Measurements from ENCODE around the gene ARID5B.

The ARID5B gene

DNA sequence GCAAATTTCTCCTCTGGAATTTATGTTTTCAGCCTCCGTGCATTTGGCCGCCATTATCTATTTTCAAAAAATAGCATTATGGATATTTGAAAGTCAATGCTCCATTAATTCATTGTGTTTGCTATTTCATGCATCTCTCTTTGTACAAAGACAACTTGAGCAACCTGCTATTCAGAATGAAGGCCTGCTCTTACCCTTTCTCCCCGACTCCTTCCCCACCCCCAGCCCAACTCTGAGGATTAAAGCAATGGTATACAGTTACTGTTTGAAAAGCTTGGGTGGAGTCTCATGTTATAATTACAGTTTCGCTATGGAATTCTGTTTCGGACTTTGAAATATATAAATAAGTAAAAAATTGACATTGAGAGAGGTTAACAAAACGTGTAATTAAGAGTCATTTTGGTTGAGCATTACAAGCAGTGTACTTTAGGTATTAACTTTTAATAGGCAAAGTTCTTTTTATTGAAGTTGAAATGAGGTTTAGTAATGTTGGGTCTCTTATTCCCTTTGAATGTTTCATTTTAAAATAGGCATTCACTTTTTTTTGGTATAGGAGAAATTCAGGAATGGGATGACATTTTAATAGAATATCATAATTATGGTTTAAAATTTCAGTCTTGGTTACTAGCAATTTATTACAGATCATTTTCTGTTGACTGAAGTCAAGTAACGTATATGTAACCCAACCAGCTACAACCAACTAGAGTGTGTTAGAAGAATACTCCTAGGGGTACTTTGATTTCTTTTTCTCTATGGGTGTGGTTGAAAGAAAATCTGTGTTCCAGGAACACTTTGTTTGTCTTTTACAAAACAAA is 93.1 kb downstream of the ARID5B start:
- no peaks in the 10 kb centered on the region for H3K27me3 ChIP-seq
- no peaks in the 10 kb centered on the region for H3K36me3 ChIP-seq
- intact Hi-C loops (cut with DNase I; ENCODE audit: low total_unique reads), result loop anchor here (10.0 kb wide), 1 partner anchor 90 kb away; the partner anchor contains the start of gene ARID5B
- peak overlapping the region in 1 of 2 donors; percentile 36 for H3K4me3 ChIP-seq
- peaks cover 0 to 63% (median 30%) of the 10 kb centered on the region in 4 donors for H3K4me1 ChIP-seq
- peak overlapping the region; percentile 66 to 69 for H3K27ac ChIP-seq
- TF ChIP-seq CTCF (IDR thresholded peaks at IDR 0.05), result no peak
- DNase-seq, result no peak
- no peaks in the 10 kb centered on the region for H3K9me3 ChIP-seq

DNA sequence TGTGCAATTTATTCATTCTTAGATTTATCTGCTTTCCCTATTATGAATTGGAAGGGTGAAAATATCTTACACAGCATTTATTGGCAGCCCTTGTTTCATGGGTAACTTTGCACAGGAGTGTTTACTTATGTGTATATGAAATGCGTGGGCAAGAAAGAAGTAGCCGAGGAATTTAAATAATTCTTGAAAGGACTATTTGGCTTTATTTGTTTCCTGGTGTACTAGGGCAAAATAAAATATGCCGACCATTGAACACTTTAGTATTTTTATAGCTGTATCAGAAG is 93.7 kb downstream of the ARID5B start:
- no peak for DNase-seq
- Histone ChIP-seq H3K9me3 (no peaks in the 10 kb centered on the region), H3K36me3 (no peaks in the 10 kb centered on the region), H3K4me1 (peaks cover 0 to 63% (median 30%) of the 10 kb centered on the region in 4 donors), H3K27ac (peak overlapping the region; percentile 66 to 69), H3K27me3 (no peaks in the 10 kb centered on the region), H3K4me3 (no peak overlapping the region)
- no peak for TF ChIP-seq CTCF (IDR thresholded peaks at IDR 0.05)
- intact Hi-C loops (cut with DNase I; ENCODE audit: low total_unique reads), result loop anchor here (10.0 kb wide), 1 partner anchor 90 kb away; the partner anchor contains the start of gene ARID5B

GRCh38 chr10:61998937-61999336 is 97.4 kb downstream of the ARID5B start:
- intact Hi-C loops (cut with DNase I; ENCODE audit: low total_unique reads), result loop anchor here (10.0 kb wide), 1 partner anchor 94 kb away; the partner anchor contains the start of gene ARID5B
- H3K27ac ChIP-seq, result no peak overlapping the region
- H3K36me3 ChIP-seq, result peaks cover 0 to 7% (median 0%) of the 10 kb centered on the region in 3 donors

DNA sequence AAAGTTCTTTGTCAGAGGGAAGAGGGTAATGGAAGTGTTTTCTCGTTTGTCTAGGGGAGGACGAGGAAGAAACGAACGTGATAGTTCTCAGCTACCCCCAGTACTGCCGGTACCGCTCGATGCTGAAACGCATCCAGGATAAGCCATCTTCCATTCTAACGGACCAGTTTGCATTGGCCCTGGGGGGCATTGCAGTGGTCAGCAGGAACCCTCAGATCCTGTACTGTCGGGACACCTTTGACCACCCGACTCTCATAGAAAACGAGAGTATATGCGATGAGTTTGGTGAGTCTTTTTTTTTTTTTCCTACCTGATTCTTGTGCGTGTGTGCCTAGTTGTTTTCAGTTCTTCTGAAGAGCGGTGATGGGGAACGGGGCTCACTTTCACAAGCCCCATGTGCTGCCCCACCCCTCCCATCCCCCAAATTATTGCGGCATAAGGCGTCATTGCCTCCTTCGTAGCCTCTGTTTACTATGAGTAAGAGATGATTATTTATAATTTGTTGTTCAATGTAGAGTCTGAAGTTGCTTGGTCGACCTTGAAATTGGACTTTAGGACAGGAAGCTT is 98.6 kb downstream of the ARID5B start:
- Histone ChIP-seq H3K9me3 (no peaks in the 10 kb centered on the region), H3K4me3 (no peak overlapping the region)

More at GRCh38 chr10:61998937-61999336, 97.4 kb downstream of the ARID5B start:
- no peak for TF ChIP-seq CTCF (IDR thresholded peaks at IDR 0.05)
- Histone ChIP-seq H3K4me3 (no peak overlapping the region), H3K9me3 (no peaks in the 10 kb centered on the region), H3K27me3 (no peaks in the 10 kb centered on the region), H3K4me1 (peaks cover 0 to 63% (median 22%) of the 10 kb centered on the region in 4 donors)
- DNase-seq, result no peak

DNA sequence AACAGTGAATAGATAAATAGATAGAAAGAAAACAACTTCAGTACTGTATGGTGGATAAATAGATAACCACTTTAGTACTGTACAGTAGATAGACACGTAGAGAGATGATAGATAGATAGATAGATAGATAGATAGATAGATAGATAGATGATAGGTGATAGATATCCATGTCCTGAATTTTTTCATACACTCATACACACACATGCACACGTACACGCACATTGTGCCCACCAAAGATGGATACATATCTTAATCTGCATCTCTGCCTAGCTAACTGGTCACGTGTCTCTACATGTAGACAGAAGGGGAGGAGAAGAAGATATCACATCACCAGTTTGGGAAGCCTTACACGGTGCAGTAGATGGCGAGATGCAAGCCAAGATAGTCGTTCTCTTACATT is 99.2 kb downstream of the ARID5B start:
- peaks cover 0 to 7% (median 0%) of the 10 kb centered on the region in 3 donors for H3K36me3 ChIP-seq
- H3K4me3 ChIP-seq, result no peak overlapping the region
- intact Hi-C loops (cut with DNase I; ENCODE audit: low total_unique reads), result no loop called here
- no peak for DNase-seq
- H3K9me3 ChIP-seq, result no peaks in the 10 kb centered on the region
- H3K27me3 ChIP-seq, result no peaks in the 10 kb centered on the region
- peak overlapping the region; percentile 4 to 67 for H3K27ac ChIP-seq
- TF ChIP-seq CTCF (IDR thresholded peaks at IDR 0.05), result no peak
- H3K4me1 ChIP-seq, result peaks cover 0 to 63% (median 18%) of the 10 kb centered on the region in 4 donors

More for the DNA sequence above, 98.6 kb downstream of the ARID5B start:
- DNase-seq, result no peak
- no peak for TF ChIP-seq CTCF (IDR thresholded peaks at IDR 0.05)
- Histone ChIP-seq H3K4me1 (peaks cover 0 to 63% (median 20%) of the 10 kb centered on the region in 4 donors), H3K36me3 (peaks cover 0 to 7% (median 0%) of the 10 kb centered on the region in 3 donors), H3K27me3 (no peaks in the 10 kb centered on the region), H3K27ac (no peak overlapping the region)
- intact Hi-C loops (cut with DNase I; ENCODE audit: low total_unique reads), result no loop called here

Data from tibial artery (tissue), 4 donors.